ENCODE measurements around the gene TOX2. TPM values are rescaled to one million over a fixed set of nuclear protein-coding genes. Genes with fewer than 3 reads are reported as not detected.

The TOX2 gene
- total RNA-seq, 1 donor from 2014 or later: 0.16 TPM

- Histone ChIP-seq H3K4me1 (ENCODE audit: insufficient read depth, low read length) (peaks cover 20% of the 10 kb centered on the region), H2AFZ (ENCODE audit: low read depth, low read length) (no peak overlapping the region), H3K9ac (ENCODE audit: low read length) (no peak overlapping the region), H3K9me3 (ENCODE audit: insufficient read depth, low read depth, low read length) (no peaks in the 10 kb centered on the region), H3K4me2 (ENCODE audit: low read length) (no peak overlapping the region), H3K79me2 (ENCODE audit: insufficient read depth, low read length) (peaks cover 19% of the 10 kb centered on the region), H4K20me1 (ENCODE audit: insufficient read depth, low read length) (no peaks in the 10 kb centered on the region), H3K4me3 (ENCODE audit: insufficient read depth, low read depth, low read length) (no peak overlapping the region), H3K27ac (ENCODE audit: low read depth, low read length) (no peak overlapping the region), H3K36me3 (ENCODE audit: insufficient read depth, low read length) (no peaks in the 10 kb centered on the region), H3K27me3 (ENCODE audit: insufficient read depth, low read length) (peaks cover 6% of the 10 kb centered on the region)
- no peaks in the 10 kb centered on the region for H3K4me1 Mint-ChIP-seq (ENCODE audit: low read depth, unreplicated experiment)
- FAIRE-seq (no peak), DNase-seq (ENCODE audit: low read depth) (no peak)
- H3K36me3 Mint-ChIP-seq (ENCODE audit: low read depth, unreplicated experiment): no peaks in the 10 kb centered on the region
- H3K27ac Mint-ChIP-seq (ENCODE audit: unreplicated experiment): no peak overlapping the region
- peaks cover 45% of the 10 kb centered on the region for H3K27me3 Mint-ChIP-seq (ENCODE audit: low read depth, unreplicated experiment)
- H3K9me3 Mint-ChIP-seq (ENCODE audit: unreplicated experiment): peaks cover 14% of the 10 kb centered on the region
- TF ChIP-seq EZH2 (IDR thresholded peaks at IDR 0.05; ENCODE audit: insufficient read depth, low read length) (no peak), CTCF (IDR thresholded peaks at IDR 0.05; ENCODE audit: insufficient read depth, low read depth, low read length) (no peak)
- peak overlapping the region; percentile 75 for H3K4me3 Mint-ChIP-seq (ENCODE audit: unreplicated experiment)
Observed at GRCh38 chr20:43913291-43914025, 1.2 kb upstream of the TOX2 start.

- H2AFZ ChIP-seq (ENCODE audit: low read depth, low read length): peak overlapping the region; percentile 92
- peaks cover 6% of the 10 kb centered on the region for H3K27me3 ChIP-seq (ENCODE audit: insufficient read depth, low read length)
- Mint-ChIP-seq H3K27me3 (ENCODE audit: low read depth, unreplicated experiment) (peaks cover 59% of the 10 kb centered on the region), H3K27ac (ENCODE audit: unreplicated experiment) (no peak overlapping the region), H3K9me3 (ENCODE audit: unreplicated experiment) (peaks cover 12% of the 10 kb centered on the region), H3K4me3 (ENCODE audit: unreplicated experiment) (peak overlapping the region; percentile 82), H3K4me1 (ENCODE audit: low read depth, unreplicated experiment) (no peaks in the 10 kb centered on the region), H3K36me3 (ENCODE audit: low read depth, unreplicated experiment) (no peaks in the 10 kb centered on the region)
- TF ChIP-seq CTCF (IDR thresholded peaks at IDR 0.05; ENCODE audit: insufficient read depth, low read depth, low read length) (no peak), EZH2 (IDR thresholded peaks at IDR 0.05; ENCODE audit: insufficient read depth, low read length) (peak; percentile 72)
- peaks cover 13% of the 10 kb centered on the region for H4K20me1 ChIP-seq (ENCODE audit: insufficient read depth, low read length)
- no peaks in the 10 kb centered on the region for H3K36me3 ChIP-seq (ENCODE audit: insufficient read depth, low read length)
- peak overlapping the region; percentile 59 for H3K4me3 ChIP-seq (ENCODE audit: insufficient read depth, low read depth, low read length)
- no peaks in the 10 kb centered on the region for H3K9me3 ChIP-seq (ENCODE audit: insufficient read depth, low read depth, low read length)
- H3K4me2 ChIP-seq (ENCODE audit: low read length): peak overlapping the region; percentile 91
- FAIRE-seq (no peak), DNase-seq (ENCODE audit: low read depth) (peak; percentile 28)
- H3K79me2 ChIP-seq (ENCODE audit: insufficient read depth, low read length): peaks cover 32% of the 10 kb centered on the region
- H3K9ac ChIP-seq (ENCODE audit: low read length): peak overlapping the region; percentile 59
- H3K27ac ChIP-seq (ENCODE audit: low read depth, low read length): no peak overlapping the region
- peaks cover 23% of the 10 kb centered on the region for H3K4me1 ChIP-seq (ENCODE audit: insufficient read depth, low read length)
Observed at GRCh38 chr20:43915211-43916072, 790 bp downstream of the TOX2 start.
